ENCODE data around the gene HEG1. TPM values are rescaled to one million over a fixed set of nuclear protein-coding genes. Genes with fewer than 3 reads are reported as not detected.

Gene HEG1
- total and polyA plus RNA-seq, 2 of the 13 experiments (the other 11 are each of a cell fraction or from before 2014, with no cell fraction given) = 10.7 to 18.2 TPM

- TF ChIP-seq AKNA (CRISPR knock-in tag; IDR thresholded peaks at IDR 0.05; ENCODE audit: borderline replicate concordance) (no peak), SIX1 (CRISPR knock-in tag; IDR thresholded peaks at IDR 0.05; ENCODE audit: borderline replicate concordance) (no peak), YY1 (IDR thresholded peaks at IDR 0.05; ENCODE audit: insufficient read depth, insufficient replicate concordance, low read depth, low read length) (no peak), ZBTB34 (CRISPR knock-in tag; IDR thresholded peaks at IDR 0.05) (no peak), ZNF441 (CRISPR knock-in tag; IDR thresholded peaks at IDR 0.05; ENCODE audit: borderline replicate concordance) (no peak), MIER2 (CRISPR knock-in tag; IDR thresholded peaks at IDR 0.05) (no peak), ZFP62 (CRISPR knock-in tag; IDR thresholded peaks at IDR 0.05) (no peak)
- TF ChIP-seq, protein P1, sequence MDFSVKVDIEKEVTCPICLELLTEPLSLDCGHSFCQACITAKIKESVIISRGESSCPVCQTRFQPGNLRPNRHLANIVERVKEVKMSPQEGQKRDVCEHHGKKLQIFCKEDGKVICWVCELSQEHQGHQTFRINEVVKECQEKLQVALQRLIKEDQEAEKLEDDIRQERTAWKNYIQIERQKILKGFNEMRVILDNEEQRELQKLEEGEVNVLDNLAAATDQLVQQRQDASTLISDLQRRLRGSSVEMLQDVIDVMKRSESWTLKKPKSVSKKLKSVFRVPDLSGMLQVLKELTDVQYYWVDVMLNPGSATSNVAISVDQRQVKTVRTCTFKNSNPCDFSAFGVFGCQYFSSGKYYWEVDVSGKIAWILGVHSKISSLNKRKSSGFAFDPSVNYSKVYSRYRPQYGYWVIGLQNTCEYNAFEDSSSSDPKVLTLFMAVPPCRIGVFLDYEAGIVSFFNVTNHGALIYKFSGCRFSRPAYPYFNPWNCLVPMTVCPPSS (IDR thresholded peaks at IDR 0.05) = no peak
- TF ChIP-seq, protein P2, sequence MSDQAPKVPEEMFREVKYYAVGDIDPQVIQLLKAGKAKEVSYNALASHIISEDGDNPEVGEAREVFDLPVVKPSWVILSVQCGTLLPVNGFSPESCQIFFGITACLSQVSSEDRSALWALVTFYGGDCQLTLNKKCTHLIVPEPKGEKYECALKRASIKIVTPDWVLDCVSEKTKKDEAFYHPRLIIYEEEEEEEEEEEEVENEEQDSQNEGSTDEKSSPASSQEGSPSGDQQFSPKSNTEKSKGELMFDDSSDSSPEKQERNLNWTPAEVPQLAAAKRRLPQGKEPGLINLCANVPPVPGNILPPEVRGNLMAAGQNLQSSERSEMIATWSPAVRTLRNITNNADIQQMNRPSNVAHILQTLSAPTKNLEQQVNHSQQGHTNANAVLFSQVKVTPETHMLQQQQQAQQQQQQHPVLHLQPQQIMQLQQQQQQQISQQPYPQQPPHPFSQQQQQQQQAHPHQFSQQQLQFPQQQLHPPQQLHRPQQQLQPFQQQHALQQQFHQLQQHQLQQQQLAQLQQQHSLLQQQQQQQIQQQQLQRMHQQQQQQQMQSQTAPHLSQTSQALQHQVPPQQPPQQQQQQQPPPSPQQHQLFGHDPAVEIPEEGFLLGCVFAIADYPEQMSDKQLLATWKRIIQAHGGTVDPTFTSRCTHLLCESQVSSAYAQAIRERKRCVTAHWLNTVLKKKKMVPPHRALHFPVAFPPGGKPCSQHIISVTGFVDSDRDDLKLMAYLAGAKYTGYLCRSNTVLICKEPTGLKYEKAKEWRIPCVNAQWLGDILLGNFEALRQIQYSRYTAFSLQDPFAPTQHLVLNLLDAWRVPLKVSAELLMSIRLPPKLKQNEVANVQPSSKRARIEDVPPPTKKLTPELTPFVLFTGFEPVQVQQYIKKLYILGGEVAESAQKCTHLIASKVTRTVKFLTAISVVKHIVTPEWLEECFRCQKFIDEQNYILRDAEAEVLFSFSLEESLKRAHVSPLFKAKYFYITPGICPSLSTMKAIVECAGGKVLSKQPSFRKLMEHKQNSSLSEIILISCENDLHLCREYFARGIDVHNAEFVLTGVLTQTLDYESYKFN (CRISPR knock-in tag; conservative IDR thresholded peaks at IDR 0.05) = no peak
These were observed 31.8 kb downstream of the HEG1 start (continued) for GRCh38 chr3:125023833-125024555.

Measured in HepG2 (cell line).